ENCODE data around the gene BTBD2. TPM values are rescaled to one million over a fixed set of nuclear protein-coding genes. Genes with fewer than 3 reads are reported as not detected.

Gene BTBD2
- polyA plus RNA-seq, 3 donors = 2.8 to 36.0 (median 3.3) TPM

- Mint-ChIP-seq H3K36me3 (peaks cover 28 to 50% of the 10 kb centered on the region in 2 donors), H3K9me3 (peaks cover 10 to 21% (median 13%) of the 10 kb centered on the region in 7 donors), H3K4me3 (no peak overlapping the region), H3K27ac (peak overlapping the region in 5 of 7 donors; percentile 53 to 82 (median 66)), H3K27me3 (ENCODE audit: low read depth in 3 of 3) (peaks cover 2 to 3% (median 2%) of the 10 kb centered on the region in 3 donors), H3K4me1 (peaks cover 32% of the 10 kb centered on the region)
- intact Hi-C loops (cut with micrococcal nuclease) = no loop called here
- Histone ChIP-seq H3K9ac (ENCODE audit: insufficient read depth, low read length, poor library complexity, severe bottlenecking) (no peak overlapping the region), H2AFZ (ENCODE audit: insufficient read depth, low read depth, low read length, poor library complexity, severe bottlenecking) (no peak overlapping the region), H4K20me1 (ENCODE audit: insufficient read depth, low read length) (peaks cover 56% of the 10 kb centered on the region), H3K4me3 (replicated peaks in 1 of 3; ENCODE audit: low read depth in 2 of 3, low read length in 3 of 3) (no peak overlapping the region), H3K36me3 (replicated peaks in 1 of 2; ENCODE audit: control insufficient read depth in 1 of 2, insufficient read depth in 2 of 2, low read length in 2 of 2) (peaks cover 45 to 51% of the 10 kb centered on the region in 2 donors), H3K4me1 (ENCODE audit: control insufficient read depth in 1 of 2, insufficient read depth in 2 of 2, low read length in 2 of 2) (peaks cover 25 to 35% of the 10 kb centered on the region in 2 donors), H3K79me2 (ENCODE audit: insufficient read depth, low read length) (peaks cover 16% of the 10 kb centered on the region), H3K9me3 (replicated peaks in 1 of 2; ENCODE audit: control insufficient read depth in 1 of 2, insufficient read depth in 1 of 2, low read length in 2 of 2) (peaks cover 7 to 16% of the 10 kb centered on the region in 2 donors), H3K27ac (ENCODE audit: low read depth in 1 of 2, low read length in 2 of 2) (peak overlapping the region; percentile 8 to 96), H3K27me3 (ENCODE audit: control insufficient read depth in 2 of 2, insufficient read depth in 2 of 2, low read length in 2 of 2) (no peaks in the 10 kb centered on the region), H3K4me2 (replicated peaks; ENCODE audit: extremely low read depth, low read length, poor library complexity, severe bottlenecking) (no peak overlapping the region)
- no peak for DNase-seq
- no peak for TF ChIP-seq CTCF (IDR thresholded peaks at IDR 0.05)
- 96% methylated on average over 16 of the region's 30 CpGs for WGBS (ENCODE audit: insufficient coverage)
Observed at GRCh38 chr19:2039089-2039958, 23.8 kb upstream of the BTBD2 start.

- intact Hi-C loops (cut with micrococcal nuclease) = no loop called here
- Mint-ChIP-seq H3K27me3 (ENCODE audit: low read depth in 3 of 3) (peaks cover 2 to 3% (median 2%) of the 10 kb centered on the region in 3 donors), H3K4me3 (no peak overlapping the region), H3K4me1 (peaks cover 30% of the 10 kb centered on the region), H3K9me3 (peaks cover 10 to 21% (median 13%) of the 10 kb centered on the region in 7 donors), H3K36me3 (peaks cover 26 to 45% of the 10 kb centered on the region in 2 donors), H3K27ac (peak overlapping the region in 1 of 7 donors; percentile 75)
- no peak overlapping the region for H3K4me3 ChIP-seq (replicated peaks in 1 of 3; ENCODE audit: low read depth in 2 of 3, low read length in 3 of 3)
- H3K36me3 ChIP-seq (replicated peaks in 1 of 2; ENCODE audit: control insufficient read depth in 1 of 2, insufficient read depth in 2 of 2, low read length in 2 of 2) = peaks cover 44 to 50% of the 10 kb centered on the region in 2 donors
- no peak for TF ChIP-seq CTCF (IDR thresholded peaks at IDR 0.05)
- H3K9me3 ChIP-seq (replicated peaks in 1 of 2; ENCODE audit: control insufficient read depth in 1 of 2, insufficient read depth in 1 of 2, low read length in 2 of 2) = peaks cover 7 to 16% of the 10 kb centered on the region in 2 donors
- no peak overlapping the region for H3K9ac ChIP-seq (ENCODE audit: insufficient read depth, low read length, poor library complexity, severe bottlenecking)
- no peaks in the 10 kb centered on the region for H3K27me3 ChIP-seq (ENCODE audit: control insufficient read depth in 2 of 2, insufficient read depth in 2 of 2, low read length in 2 of 2)
- no peak overlapping the region for H3K4me2 ChIP-seq (replicated peaks; ENCODE audit: extremely low read depth, low read length, poor library complexity, severe bottlenecking)
- H4K20me1 ChIP-seq (ENCODE audit: insufficient read depth, low read length) = peaks cover 50% of the 10 kb centered on the region
- H3K4me1 ChIP-seq (ENCODE audit: control insufficient read depth in 1 of 2, insufficient read depth in 2 of 2, low read length in 2 of 2) = peaks cover 29 to 40% of the 10 kb centered on the region in 2 donors
- peaks cover 12% of the 10 kb centered on the region for H3K79me2 ChIP-seq (ENCODE audit: insufficient read depth, low read length)
- 91% methylated on average over 37 of the region's 44 CpGs for WGBS (ENCODE audit: insufficient coverage)
- H3K27ac ChIP-seq (ENCODE audit: low read depth in 1 of 2, low read length in 2 of 2) = no peak overlapping the region
- no peak for DNase-seq
- H2AFZ ChIP-seq (ENCODE audit: insufficient read depth, low read depth, low read length, poor library complexity, severe bottlenecking) = no peak overlapping the region
Observed at GRCh38 chr19:2038284-2039088, 23.0 kb upstream of the BTBD2 start.
